Measurements from ENCODE around the gene ZSCAN16.

ZSCAN16 gene

DNA sequence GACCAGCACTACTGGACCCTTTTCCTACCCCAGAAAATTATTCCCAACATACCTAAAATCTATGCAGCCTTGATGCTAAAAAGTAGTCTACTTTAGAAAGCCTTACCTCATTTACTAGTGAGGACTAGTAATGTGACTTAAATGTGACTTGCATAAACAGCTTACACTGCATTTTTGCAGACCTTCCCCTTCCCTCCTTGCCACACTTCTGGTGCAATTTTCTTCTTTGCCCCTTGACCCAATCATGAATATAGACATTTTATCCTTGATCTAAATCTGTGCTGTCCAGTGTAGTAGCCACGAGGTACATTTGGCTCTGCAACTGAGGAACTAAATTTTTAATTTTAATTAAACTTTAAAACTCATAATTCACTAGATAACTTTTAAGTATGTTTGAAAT lies 10.3 kb downstream of the ZSCAN16 start:
- peak in 1 of 2 experiments; percentile 2 for DNase-seq

DNA sequence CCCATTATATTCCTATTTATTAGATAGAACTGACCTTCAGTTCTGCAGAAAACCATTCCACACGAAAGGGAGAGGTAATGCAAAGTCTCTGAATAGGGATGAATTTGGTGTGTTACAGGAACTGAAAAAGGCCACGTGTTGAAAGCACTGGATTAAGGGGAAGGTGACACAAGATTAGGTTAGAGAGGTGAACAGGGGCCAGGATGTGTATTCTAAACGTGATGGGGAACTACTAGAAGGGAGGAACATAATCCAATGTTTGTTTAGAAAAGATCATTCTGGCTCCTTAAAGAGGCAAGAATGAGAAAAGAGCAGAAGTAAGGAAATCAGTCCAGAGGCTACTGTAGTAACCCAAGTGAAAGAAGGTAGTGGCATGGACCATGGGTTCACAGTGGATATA lies 11.0 kb downstream of the ZSCAN16 start:
- DNase-seq = peak; percentile 10 to 39

DNA sequence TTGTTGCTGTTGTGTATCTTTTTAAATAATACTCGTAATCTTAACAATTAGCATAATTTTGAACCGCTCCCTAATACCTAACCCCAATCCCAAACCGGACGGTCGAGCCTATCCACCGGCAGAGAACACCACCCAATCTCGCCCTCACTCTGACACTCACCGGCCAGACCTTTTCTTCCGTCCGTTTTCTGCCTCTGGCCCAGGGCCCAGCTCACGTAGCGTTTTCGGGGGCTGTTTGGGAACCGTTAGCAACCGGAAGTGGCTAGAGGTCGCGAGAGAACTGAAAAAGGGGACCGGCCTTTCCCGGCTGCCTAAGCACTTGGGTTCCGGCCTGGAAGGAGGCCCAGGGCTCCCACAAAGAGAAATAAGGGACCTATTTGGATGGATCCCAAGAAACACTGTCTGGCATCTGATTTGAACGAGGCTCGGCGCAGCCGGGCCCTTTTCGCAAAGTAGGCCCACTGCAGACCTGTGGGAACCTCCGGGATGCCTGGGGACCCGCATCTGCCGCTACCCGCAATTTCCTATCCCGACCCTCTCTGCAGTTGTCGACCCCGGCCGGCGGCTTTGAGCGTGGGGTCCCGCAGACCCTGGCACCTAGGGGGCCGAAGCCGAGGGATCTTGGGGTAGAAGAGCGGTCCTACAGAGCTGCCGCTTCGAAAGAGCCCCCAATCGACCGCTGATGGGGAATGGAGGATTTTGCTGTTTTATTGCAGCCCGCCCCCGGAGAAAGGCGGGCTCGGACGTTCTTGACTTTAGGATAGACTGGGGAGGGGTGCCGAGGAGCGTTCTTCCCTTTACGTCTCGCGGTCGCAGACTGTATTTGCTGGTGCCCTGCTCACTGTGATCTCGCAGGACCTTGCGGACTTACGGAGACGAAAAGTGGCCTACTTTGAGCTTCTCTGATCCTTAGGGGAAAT lies 12.4 kb downstream of the ZSCAN16 start:
- DNase-seq = peak; percentile 90 to 92

DNA sequence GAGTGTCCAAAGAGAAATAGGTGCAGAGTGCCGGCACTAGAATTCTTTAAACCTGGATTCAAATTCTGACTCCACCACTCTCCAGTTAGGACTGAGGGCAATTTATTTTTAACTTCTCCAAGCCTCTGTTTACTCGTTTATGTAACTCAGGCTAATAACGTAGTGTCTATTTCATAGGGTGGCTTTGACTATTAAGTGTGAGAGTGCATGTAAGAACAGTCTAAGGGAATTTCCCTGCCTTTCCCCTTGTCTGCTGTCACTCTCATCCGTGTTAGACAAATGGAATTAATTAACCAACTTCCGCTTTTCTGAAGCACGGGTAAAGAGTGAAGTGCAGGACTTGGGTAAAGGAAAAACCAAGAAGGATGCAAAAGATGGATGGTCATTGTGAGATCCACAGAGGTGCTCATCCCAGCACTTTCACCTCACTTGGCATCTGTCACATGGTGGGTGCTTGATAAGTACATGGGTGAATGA lies 13.1 kb downstream of the ZSCAN16 start:
- peak; percentile 66 for DNase-seq

DNA sequence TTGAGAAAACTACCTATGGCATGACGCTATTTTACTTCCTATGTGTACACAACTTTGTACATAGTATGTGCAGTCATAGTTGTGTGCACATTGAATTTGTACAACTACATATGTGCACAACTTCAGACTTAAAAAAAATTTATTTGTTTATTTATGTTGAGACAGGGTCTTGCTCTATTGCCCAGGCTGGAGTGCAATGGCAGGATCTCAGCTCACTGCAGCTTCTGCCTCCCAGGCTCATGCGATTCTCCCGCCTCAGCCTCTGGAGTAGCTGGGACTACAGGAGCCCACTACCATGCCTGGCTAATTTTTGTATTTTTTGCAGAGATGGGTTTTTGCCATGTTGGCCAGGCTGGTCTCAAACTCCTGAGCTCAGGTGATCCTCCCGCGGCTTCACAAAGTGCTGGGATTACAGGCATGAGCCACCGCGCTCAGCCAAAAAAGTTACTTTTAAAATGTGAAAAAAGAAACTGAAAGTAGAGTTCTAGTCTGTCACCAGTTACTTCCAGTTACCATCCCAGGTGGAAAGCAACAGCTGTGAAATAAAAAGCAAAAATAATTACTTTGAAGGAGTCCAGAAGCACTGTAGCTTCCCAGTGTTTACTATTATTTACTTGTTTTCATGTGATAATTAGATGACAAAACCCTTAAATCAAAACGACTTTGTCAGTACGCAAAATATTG lies 15.6 kb downstream of the ZSCAN16 start:
- no peak for DNase-seq

DNA sequence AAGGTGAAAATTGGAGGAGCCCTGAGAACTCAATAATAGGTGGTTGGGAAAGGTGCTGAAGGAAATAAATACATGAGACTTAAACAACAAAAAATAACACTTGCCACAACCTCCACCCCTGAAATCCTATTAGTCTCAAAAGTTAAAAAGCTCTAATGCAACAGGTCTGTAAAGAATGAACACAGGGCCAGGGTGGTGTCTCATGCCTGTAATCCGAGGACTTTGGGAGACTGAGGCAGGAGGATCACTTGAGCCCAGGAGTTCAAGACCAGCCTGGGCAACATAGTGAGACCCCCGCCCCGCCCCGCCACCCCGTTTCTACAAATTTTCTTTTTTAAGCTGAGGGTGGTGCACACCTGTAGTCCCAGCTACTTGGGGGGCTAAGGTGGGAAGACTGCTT lies 16.2 kb downstream of the ZSCAN16 start:
- DNase-seq = no peak

DNA sequence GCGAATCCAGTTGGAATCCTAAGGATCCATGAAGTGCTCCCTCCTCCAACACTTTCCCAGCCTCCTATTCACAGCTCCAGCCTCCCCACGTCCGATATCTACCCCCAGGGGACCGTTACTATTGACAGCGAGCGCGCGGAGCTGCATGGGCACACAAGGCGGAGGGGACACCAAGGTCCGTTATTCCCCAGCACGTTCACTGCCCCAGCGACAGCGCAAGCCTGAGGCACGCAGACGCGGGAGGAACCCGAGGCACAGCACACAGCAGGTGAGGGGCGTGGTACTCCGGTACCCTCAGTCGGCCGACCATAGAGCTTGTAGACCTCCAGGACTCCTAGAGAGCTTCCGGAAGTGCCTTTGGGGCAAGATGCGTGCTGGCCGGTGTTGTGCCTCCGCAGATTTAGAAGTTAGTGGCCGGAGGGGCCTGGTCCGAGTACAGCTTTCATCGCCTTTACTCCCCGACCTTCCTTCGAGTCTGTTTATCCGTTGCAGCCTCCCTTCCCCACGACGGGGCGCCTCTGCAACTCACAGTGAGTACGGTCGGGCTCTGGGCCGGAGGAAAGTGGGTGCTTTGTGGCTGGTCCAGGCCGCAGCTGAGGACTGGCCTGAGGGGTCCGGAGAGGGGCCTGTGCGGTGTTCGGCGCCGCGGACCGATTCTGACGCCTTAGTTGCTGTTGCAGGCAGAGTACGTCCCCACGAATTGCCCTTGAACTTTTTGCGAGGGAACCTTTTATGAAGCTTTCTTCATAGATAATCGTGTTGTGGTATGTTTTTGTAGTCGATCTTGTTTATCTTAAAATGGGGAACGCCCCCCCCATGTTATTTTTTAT lies 17.3 kb downstream of the ZSCAN16 start, which contains the start of gene ZKSCAN8:
Gene ZKSCAN8 (plus strand): TSS at position 384 of the 830 bp plus-strand sequence. CDS start 6,525 bp downstream, outside the sequence.
- DNase-seq = peak; percentile 91

DNA sequence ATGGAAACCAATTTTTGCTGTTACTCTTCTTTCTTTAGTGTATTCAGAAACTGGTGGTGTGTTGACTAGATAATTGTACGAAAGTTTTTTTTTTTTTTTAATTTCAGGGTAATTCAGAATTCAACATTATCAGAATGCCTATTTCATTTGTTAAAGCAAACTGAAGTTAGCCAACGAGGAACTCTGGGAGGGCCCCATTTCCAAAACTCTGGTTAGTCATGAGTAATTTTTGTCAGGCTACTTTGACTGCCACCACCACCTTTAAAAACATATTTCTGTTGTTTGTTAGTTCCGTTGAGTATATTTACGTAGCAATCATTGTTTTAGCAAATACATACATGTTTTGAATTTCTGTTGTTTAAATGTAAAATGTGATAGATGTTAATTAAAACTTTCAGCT lies 18.0 kb downstream of the ZSCAN16 start:
- no peak for DNase-seq

DNA sequence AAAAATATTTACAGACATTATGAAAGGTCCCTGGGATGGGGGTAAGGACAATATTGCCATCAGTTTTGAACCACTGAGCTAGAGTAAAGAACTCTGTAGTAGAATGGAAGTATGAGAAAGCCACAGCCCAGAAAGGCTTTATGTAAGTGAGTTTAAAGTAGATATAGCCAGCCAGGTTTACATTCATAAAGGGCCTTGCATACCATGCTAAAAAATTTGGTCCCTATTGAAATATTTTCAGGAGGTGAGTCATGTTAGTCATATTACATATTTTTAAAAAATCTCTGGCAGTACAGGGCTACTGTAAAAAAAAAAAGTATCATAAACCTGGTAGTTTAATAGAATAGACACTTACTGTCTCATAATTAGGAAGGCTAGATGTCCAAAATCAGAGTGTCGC lies 20.8 kb downstream of the ZSCAN16 start:
- DNase-seq = no peak

DNA sequence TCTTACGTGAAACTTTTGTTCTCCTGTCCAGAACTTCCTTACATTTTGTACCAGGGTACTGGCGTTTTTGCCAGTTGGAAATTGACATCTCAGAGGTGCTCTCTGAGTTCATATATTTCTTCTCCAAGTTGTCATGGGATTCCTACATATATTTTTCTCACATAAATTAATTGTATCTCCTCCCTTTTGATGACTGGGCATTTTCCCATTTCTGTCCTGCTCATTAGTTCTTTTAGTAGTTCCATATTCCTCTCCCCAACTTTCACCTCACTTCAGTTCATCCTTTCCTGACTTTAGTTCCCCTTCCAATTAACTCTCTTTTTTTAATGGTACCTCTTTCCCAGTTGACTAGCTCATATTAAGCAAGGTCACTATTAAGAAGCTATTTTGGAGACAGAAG lies 28.1 kb downstream of the ZSCAN16 start:
- DNase-seq = no peak

DNA sequence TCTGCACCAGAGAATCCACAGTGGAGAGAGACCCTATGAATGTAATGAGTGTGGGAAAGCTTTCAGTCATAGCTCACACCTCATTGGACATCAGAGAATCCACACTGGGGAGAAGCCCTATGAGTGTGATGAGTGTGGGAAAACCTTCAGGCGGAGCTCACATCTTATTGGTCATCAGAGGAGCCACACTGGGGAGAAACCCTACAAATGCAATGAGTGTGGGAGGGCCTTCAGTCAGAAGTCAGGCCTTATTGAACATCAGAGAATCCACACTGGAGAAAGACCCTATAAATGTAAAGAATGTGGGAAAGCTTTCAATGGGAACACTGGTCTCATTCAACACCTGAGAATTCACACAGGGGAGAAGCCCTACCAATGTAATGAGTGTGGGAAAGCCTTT lies 29.1 kb downstream of the ZSCAN16 start:
- DNase-seq = no peak

DNA sequence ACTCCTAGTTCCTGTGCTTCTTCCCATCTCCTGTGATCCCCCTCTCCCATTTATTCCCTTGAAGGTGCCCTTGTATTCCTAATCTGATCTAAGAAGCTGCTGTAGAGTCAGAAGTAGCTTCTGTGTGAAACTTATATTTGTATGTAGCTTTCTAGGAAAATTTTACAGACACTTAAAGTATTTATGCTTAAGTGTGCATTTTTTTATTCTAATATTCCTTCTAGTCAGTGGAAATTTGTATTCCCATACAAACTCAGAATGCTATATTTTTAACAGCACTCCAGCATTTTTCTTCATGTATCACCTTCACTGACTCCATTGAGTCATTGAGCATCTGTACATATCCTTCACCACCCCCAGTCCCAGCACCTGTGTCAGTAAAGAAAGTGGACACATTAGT lies 29.9 kb downstream of the ZSCAN16 start:
- no peak for DNase-seq

DNA sequence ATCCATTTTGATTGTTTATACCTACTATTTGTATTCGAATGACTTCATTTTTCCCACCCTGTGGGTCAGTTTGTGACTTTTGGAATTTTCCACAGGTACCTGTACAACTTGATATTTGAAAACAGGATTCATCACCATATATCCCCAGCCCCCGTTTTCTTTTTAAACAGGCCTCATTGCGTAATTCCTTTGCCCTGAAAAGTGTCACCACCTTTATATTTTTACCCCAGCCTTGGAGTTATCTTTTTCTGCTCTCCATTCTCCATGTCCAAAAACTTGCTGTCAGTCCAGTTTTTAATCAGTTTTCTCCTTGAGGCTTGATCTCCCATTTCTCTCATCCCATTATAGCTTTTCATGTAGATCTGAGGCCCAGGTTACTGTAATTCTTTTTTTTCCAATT lies 33.9 kb downstream of the ZSCAN16 start:
- DNase-seq = no peak

DNA sequence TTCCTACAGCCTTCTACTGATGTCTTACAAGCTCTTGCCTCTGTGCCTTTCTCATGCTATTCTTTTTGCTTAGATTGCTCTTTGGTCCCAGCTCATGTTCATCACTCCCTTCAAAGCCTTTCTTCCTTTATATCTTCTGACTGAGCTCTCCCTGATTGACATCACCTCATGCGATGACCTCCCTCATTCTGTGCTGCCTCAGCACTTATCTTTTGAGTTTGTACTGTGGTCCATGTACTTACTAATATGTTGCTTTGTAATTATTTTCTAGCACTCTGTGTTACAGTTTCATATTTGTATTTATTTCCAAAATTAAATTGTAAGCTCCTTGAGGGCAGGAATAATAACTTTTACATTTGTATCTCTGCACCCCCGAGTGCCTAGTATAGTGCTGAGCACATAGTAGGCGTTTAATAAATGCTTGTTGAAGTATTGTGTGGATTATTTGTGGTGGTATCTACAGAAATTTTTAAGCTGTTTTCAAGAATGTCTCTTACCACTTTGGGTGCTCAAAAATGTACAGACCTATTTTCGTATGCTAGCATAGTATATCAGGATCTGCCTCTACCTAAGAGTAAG lies 34.7 kb downstream of the ZSCAN16 start:
- DNase-seq = no peak

DNA sequence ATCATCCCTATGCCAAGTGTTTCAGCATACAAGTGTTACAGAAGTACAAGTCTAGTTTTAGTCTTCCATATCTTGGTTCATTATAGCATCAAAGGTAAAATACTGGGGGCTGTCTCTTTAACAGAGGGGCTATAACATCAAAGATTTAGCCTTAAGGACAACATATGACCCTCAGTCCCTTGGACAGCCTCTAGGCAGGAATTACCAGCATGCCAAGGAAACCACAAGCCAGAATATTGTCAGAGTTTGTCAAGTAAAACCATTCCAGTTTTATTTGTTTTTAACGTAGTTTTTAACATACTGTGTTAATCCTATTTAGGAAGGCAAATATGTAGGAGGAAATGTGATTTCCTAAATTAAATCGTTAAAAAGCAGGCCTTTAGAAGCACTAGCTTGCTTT lies 35.8 kb downstream of the ZSCAN16 start:
- no peak for DNase-seq

DNA sequence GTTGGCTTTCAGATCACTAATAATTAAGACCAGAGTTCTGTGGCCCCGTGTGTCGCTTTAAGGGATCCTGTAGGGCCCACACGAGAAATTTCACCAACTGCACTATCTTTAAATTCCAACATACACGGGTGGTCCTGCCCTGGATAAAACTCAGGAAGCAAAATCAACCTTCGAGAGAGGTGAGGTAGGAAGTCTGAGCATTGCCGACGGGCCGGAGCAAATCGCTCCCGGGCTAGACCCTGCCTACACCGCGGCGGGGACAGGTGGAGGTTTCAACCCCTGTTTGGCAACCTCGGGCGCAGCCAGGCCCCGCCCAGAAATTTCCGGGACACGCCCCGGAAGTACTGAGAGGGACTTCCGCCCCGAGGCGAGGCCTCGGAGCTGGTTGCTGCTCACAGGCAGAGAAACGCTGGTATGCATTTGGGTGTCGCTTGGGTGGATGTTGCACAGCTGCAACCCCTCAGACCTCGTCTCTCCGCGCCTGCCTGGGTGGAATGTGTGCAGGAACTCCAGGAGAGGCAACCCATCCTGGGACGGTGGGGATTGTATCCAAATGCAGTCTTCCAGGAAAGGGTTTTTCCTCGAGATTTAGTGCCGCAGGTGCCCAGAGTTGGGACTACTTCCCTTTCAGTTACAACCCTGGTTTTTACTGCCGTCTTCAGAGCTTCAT lies 37.1 kb downstream of the ZSCAN16 start:
- DNase-seq = peak; percentile 79 to 84

DNA sequence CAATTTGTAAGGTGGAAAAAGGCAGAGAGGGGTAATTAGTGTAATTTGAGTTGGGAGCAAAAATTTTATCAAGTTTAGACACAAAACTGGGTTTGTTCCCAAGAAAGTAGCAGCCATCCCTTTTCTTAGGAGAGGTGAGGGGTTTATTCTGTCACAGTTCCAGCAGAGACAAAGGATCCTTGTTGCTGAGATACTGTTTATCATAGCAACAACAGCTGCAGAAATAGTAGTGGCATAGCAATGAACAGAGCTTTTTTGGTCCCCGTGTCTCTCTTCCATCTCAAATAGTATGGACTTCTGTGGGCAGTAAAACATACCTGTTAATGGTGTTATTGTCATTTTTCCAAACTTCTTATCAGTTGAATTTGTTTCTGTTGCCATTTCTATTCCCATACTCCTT lies 41.2 kb downstream of the ZSCAN16 start:
- DNase-seq = no peak

DNA sequence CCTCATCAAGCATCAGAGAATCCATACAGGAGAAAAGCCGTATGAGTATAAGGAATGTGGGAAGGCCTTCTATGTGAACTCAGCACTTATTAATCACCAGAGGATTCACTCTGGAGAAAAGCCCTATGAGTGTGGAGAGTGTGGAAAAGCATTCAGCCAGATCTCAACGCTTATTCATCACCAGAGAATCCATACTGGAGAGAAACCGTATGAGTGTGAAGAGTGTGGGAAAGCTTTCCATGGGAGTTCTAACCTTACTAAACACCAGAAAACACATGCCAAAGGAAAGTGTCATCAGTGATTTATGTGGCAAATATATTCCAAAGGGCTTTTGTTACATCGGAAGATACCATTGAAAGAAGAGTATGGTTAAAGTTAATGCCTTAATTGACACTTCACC lies 42.7 kb downstream of the ZSCAN16 start:
- DNase-seq = no peak

DNA sequence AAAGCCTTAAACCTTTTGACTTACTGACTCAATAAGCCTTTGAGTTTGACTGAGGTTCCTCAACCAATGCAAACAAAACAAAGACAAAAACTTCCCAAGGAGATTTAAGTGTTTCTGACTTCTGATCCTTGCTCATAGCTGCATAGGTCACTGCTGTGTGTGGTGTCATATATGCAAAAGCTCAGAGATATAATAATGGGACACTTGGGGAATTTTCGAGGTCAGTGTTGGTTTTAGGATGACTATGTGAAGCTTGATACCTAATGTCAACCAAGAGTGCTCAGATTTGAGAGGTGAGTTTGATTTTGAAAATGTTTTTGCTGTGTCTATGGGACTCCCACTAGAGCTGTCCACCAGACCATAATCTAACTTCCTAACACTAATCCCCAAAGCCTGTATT lies 43.5 kb downstream of the ZSCAN16 start:
- DNase-seq = no peak

DNA sequence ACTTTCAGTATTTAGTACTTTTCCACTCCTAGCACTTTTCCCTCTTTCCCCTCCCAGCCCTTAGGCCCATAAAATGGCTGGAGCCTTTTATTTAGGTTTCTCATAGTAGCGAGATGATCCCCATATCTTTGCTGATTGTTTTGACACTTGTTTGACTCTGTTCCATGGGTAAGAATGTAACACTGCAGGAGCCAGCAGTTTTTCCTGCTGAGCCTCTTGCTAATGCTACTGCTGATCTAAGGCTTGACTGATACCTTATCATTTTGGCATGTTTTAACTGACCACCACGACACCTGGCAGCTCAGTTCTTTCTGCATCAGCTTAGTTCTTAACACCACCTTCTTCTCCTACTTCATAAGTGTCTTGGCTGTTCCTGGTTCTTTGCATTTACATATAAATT lies 46.9 kb downstream of the ZSCAN16 start:
- no peak for DNase-seq

DNA sequence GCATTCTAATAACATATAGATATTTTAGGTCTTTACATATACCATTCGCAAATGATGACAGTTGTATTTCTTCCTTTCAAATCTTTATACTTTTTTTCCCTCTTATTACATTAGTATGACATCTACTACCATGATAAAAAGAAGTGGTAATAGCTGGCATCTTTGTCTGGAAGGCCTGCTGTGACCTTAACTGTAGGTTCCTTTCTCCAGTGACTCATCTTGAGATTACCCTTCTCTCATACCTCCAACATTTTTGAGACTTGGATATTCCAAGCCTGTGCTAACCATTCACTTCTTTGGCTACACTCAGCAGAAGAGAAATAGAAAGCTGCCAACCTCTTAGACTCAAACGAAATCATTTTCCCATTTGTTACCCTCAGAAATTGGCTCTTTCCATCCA lies 47.6 kb downstream of the ZSCAN16 start:
- no peak for DNase-seq

DNA sequence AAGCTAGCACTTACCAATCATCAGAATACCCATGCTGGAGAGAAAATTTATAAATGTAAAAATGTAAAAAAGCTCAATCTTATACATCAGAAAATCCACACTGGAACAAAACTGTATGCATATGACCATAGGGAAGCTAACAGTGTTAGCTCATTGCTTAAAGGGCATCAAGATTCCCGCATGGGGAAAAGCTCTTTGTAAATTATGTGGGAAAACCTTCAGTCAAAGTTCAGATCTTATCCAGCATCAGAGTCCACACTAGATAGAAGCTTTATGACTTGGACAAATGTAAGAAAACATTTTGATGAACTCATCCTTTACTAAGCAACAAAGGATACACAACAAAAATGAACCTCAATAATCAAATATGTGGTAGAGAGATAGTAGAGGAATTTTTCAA lies 52.0 kb downstream of the ZSCAN16 start:
- DNase-seq = no peak

Data from Kasumi-1 (cell line).